Liver (tissue), 2 donors: Measurements from ENCODE around the gene ATP6V0D1.

ENCODE experiments used
- CTCF ChIP-seq: fragments of 150-350 bp; IDR thresholded peaks from 2 replicates; pipeline ENCODE4 v1.5.1; 2017; ENCODE audit warnings: improper control_type of control experiment, low read depth, low read length; ENCODE audit not compliant: missing input control
- FOXA1 ChIP-seq: IDR thresholded peaks from 2 replicates; pipeline ENCODE4 v1.6.1; 2016; ENCODE audit warnings: antibody characterized with exemption
- donor health status: healthy.

DNA sequence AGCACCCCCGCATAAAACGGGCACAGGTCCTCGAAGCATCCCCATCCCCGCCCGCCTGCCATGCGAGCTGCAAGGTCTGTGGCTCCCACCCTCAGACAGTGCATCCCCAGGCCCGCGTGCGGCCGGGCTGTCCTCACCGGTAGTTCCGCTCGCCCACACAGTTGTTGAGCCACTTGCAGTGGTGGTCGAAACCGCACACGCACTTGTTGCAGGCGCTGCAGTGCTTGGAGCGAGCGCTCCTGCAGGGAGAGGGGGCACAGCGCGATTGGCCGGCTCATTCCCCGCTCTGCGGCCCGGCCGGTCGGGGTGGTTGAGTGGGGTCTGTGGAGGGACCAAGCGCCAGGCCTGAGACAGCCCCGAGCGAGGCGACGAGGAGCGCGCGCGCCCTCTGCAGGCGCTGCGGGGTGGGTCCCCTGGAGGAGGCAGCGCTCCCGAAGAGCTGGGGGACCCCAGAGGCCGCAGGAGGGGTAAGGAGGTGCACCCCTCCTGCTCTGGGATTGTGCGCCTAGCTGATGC is 81.7 kb downstream of the ATP6V0D1 start:
- peak; percentile 46 for TF ChIP-seq CTCF
- TF ChIP-seq FOXA1 = no peak
